Stimulated activated memory B cell treated with anti-CD40 and anti-IgM and Interleukin-4, amounts not matched to agents 10 μg/mL and 1 μg/mL and 100 μg/mL, for 72 hours (primary cell): ENCODE data around the gene FAM78A.
"Not testable (repeated sequence)": the region's sequence is repeated elsewhere in the genome, so short reads cannot be mapped to it uniquely, and the experiment has no call there.

Source experiments
- ATAC-seq: fragments of 150-1000 bp; cut with Tn5 transposase; 2 replicates; pipeline ENCODE4 v1.10.0; 2021
- H3K27ac Mint-ChIP-seq: one replicate; pipeline ENCODE4 v1.8.0; 2022; ENCODE audit warnings: mild to moderate bottlenecking, mixed read lengths
- H3K27me3 Mint-ChIP-seq: one replicate; pipeline ENCODE4 v1.8.0; 2022; ENCODE audit warnings: mixed read lengths
- H3K36me3 Mint-ChIP-seq: one replicate; pipeline ENCODE4 v1.8.0; 2022; ENCODE audit warnings: mixed read lengths
- H3K4me1 Mint-ChIP-seq: one replicate; pipeline ENCODE4 v1.8.0; 2022; ENCODE audit warnings: mixed read lengths
- H3K4me3 Mint-ChIP-seq: one replicate; pipeline ENCODE4 v1.8.0; 2022; ENCODE audit warnings: mild to moderate bottlenecking, moderate library complexity, mixed read lengths
- H3K9me3 Mint-ChIP-seq: one replicate; pipeline ENCODE4 v1.8.0; 2022; ENCODE audit warnings: mixed read lengths

Gene FAM78A

DNA sequence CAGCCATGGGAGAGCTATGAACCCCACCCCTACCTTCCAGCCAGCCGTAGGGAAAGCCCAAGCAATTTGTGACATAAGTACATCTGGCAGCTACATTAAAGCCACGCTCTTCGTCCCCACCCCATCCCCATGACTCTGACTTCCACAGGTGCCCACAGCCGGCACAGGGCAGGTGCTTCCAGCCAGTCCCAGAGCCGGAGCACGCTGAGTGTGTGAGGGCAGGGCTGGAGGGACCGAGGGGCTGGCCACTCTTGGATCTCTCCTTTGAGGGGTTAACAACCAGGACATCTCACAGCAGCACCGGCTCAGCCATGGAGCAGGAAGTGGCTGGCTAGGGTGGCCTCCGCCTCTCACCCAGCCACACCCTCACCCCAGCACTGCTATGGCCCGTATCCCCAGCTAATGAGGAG, 2.4 kb upstream of the FAM78A start:
- peak overlapping the region; percentile 86 for H3K27ac Mint-ChIP-seq
- no peak for ATAC-seq
- H3K9me3 Mint-ChIP-seq, result no peaks in the 10 kb centered on the region
- no peak overlapping the region for H3K4me3 Mint-ChIP-seq
- peaks cover 44% of the 10 kb centered on the region for H3K4me1 Mint-ChIP-seq
- H3K36me3 Mint-ChIP-seq, result peaks cover 5% of the 10 kb centered on the region
- peaks cover 18% of the 10 kb centered on the region for H3K27me3 Mint-ChIP-seq

GRCh38 chr9:131277910-131278701, 1.8 kb upstream of the FAM78A start:
- Mint-ChIP-seq H3K4me1 (peaks cover 50% of the 10 kb centered on the region), H3K4me3 (peak overlapping the region; percentile 94), H3K9me3 (no peaks in the 10 kb centered on the region), H3K36me3 (peaks cover 5% of the 10 kb centered on the region), H3K27me3 (peaks cover 18% of the 10 kb centered on the region), H3K27ac (peak overlapping the region; percentile 86)
- peak; percentile 72 for ATAC-seq

DNA sequence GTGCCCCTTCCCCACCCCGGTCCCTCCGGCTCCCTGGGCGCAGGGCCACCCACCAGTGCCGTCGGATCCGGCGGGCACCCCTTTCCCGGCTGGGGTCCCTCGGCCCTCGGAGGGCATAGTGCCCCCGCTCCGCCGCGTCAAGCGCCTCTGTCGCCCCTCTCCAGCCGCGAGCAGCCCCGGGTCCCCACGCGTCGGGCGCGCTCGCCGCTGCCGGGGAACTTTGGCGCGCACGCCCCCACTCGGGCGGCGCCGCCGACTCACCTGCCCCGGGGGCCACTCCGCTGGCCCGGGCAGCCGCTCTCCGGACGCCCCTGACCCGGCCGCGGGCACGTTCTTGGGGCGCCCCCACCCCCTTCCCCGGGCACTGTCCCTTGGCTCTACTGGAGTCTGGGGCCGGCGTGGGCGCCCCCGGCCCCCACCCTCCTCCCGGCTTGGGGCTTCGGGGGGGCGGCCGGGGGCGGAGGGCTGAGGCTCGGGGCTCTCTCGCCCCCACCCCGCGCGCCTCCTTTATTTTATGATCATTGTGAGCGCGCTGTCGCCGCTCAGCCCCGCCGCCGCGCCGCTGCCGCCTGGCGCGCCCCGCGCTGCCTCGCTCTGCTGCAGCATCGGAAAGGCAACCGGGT, 1.1 kb upstream of the FAM78A start:
- H3K27ac Mint-ChIP-seq, result peak overlapping the region; percentile 86
- ATAC-seq, result peak; percentile 31
- no peaks in the 10 kb centered on the region for H3K9me3 Mint-ChIP-seq
- H3K27me3 Mint-ChIP-seq, result peaks cover 17% of the 10 kb centered on the region
- peak overlapping the region; percentile 38 for H3K4me3 Mint-ChIP-seq
- peaks cover 5% of the 10 kb centered on the region for H3K36me3 Mint-ChIP-seq
- H3K4me1 Mint-ChIP-seq, result peaks cover 55% of the 10 kb centered on the region

GRCh38 chr9:131276891-131277286, 579 bp upstream of the FAM78A start:
- H3K9me3 Mint-ChIP-seq, result no peaks in the 10 kb centered on the region
- H3K4me1 Mint-ChIP-seq, result peaks cover 55% of the 10 kb centered on the region
- peak; percentile 21 for ATAC-seq
- H3K36me3 Mint-ChIP-seq, result peaks cover 5% of the 10 kb centered on the region
- peaks cover 12% of the 10 kb centered on the region for H3K27me3 Mint-ChIP-seq
- H3K4me3 Mint-ChIP-seq, result peak overlapping the region; percentile 38
- H3K27ac Mint-ChIP-seq, result peak overlapping the region; percentile 97

DNA sequence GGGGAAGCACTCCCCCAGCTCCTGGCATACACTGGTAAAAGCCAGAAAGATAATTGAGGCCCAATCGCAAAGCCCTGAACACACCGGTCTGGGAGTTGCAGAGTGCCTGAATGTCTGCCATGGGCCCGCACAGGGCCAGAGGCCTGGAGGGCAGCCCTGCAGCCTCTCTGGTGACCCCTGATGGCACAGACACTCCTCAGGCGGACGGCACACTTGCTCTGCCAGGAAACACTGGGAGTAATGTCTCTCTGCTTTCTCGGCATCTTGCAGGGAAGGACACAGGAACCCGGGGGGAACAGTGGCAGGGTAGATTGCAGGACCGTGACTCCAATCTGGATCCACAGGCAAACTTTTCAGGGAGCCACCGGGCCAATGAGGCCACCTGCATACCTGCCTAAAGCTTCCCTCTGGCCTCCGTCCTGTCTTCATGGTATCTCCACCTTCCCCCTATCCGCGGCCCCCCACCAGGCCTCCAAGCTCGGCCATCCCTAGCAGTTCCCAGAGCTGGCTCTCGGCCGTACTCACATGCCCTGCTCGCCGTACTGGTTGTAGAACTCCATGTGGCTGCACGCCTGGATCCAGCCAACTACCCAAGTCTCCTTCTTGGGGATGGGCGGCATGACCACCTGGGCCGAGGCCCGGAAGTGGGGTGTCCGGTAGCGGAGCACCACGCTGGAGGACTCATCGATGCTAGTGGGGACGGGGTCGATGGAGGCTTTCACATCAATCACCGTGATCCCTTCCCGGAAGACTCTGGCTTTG, 797 bp downstream of the FAM78A start:
- peak overlapping the region; percentile 100 for H3K4me3 Mint-ChIP-seq
- H3K27ac Mint-ChIP-seq, result peak overlapping the region; percentile 97
- peak; percentile 54 for ATAC-seq
- H3K9me3 Mint-ChIP-seq, result no peaks in the 10 kb centered on the region
- peaks cover 64% of the 10 kb centered on the region for H3K4me1 Mint-ChIP-seq
- H3K27me3 Mint-ChIP-seq, result no peaks in the 10 kb centered on the region
- peaks cover 5% of the 10 kb centered on the region for H3K36me3 Mint-ChIP-seq

DNA sequence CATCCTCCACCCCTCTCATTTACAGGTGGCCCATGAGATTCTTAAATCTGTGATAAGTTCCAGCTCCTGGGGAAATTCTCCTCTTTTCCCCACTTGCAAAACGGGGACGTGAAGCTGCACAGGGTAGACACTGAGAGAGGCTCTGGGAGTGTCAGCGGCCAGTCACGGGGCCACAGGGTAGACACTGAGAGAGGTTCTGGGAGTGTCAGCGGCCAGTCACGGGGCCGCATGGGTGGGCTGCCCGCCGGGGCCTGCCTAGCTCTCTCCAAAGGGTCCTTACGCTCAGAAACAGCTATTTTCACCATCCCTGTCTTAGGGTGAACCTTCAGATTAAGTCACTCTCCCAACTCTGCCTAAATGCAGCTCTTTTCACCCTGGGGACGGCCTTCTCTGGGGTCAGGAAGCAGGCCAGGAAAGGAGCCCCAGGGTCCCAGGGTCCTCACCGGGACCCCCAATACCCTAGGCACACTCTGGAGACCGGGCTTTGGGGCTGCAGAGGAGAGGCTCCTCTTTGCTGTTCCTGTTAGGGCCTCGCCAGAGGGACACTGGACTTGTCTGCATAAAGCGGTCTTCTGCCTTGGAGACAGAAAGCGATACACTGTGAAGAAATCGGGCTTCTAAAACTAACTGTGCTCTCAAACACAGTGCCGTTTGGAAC, 1.5 kb downstream of the FAM78A start:
- H3K9me3 Mint-ChIP-seq, result no peaks in the 10 kb centered on the region
- H3K27ac Mint-ChIP-seq, result peak overlapping the region; percentile 97
- peak; percentile 45 for ATAC-seq
- peaks cover 5% of the 10 kb centered on the region for H3K36me3 Mint-ChIP-seq
- H3K4me3 Mint-ChIP-seq, result peak overlapping the region; percentile 100
- H3K4me1 Mint-ChIP-seq, result peaks cover 71% of the 10 kb centered on the region
- H3K27me3 Mint-ChIP-seq, result no peaks in the 10 kb centered on the region

GRCh38 chr9:131273856-131274673, 2.2 kb downstream of the FAM78A start:
- Mint-ChIP-seq H3K4me1 (peaks cover 79% of the 10 kb centered on the region), H3K4me3 (peak overlapping the region; percentile 100), H3K9me3 (no peaks in the 10 kb centered on the region), H3K36me3 (peaks cover 5% of the 10 kb centered on the region), H3K27ac (peak overlapping the region; percentile 97), H3K27me3 (no peaks in the 10 kb centered on the region)
- no peak for ATAC-seq

- Mint-ChIP-seq H3K9me3 (no peaks in the 10 kb centered on the region), H3K27me3 (no peaks in the 10 kb centered on the region), H3K27ac (peak overlapping the region; percentile 97), H3K4me1 (peaks cover 84% of the 10 kb centered on the region), H3K4me3 (peak overlapping the region; percentile 100), H3K36me3 (peaks cover 5% of the 10 kb centered on the region)
- ATAC-seq, result no peak
Measured at GRCh38 chr9:131273146-131273855, 3.0 kb downstream of the FAM78A start.

- ATAC-seq, result no peak
- peaks cover 84% of the 10 kb centered on the region for H3K4me1 Mint-ChIP-seq
- H3K4me3 Mint-ChIP-seq, result peak overlapping the region; percentile 67
Measured at GRCh38 chr9:131272212-131272611, 4.1 kb downstream of the FAM78A start.

GRCh38 chr9:131271506-131271931, 4.8 kb downstream of the FAM78A start:
- no peak for ATAC-seq
- H3K4me3 Mint-ChIP-seq, result no peak overlapping the region
- H3K4me1 Mint-ChIP-seq, result peaks cover 91% of the 10 kb centered on the region
- H3K36me3 Mint-ChIP-seq, result peaks cover 7% of the 10 kb centered on the region
- no peaks in the 10 kb centered on the region for H3K27me3 Mint-ChIP-seq
- no peaks in the 10 kb centered on the region for H3K9me3 Mint-ChIP-seq
- peak overlapping the region; percentile 97 for H3K27ac Mint-ChIP-seq

More at GRCh38 chr9:131272212-131272611, 4.1 kb downstream of the FAM78A start:
- H3K27me3 Mint-ChIP-seq, result no peaks in the 10 kb centered on the region
- no peaks in the 10 kb centered on the region for H3K9me3 Mint-ChIP-seq
- H3K27ac Mint-ChIP-seq, result peak overlapping the region; percentile 97
- H3K36me3 Mint-ChIP-seq, result peaks cover 5% of the 10 kb centered on the region

DNA sequence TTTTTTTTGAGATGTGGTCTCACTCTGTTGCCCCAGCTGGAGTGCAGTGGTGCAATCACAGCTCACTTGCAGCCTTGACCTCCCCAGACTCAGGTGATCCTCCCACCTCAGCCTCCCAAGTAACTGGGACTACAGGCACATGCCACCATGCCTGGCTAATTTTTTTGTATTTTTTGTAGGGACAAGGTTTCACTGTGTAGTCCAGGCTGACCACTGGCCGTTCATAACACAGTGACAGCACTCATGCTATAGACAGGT, 5.4 kb downstream of the FAM78A start:
- not testable (repeated sequence) for H3K27me3 Mint-ChIP-seq, H3K36me3 Mint-ChIP-seq

GRCh38 chr9:131270171-131271015, 5.9 kb downstream of the FAM78A start:
- Mint-ChIP-seq H3K27me3 (no peaks in the 10 kb centered on the region), H3K9me3 (no peaks in the 10 kb centered on the region), H3K36me3 (peaks cover 12% of the 10 kb centered on the region), H3K27ac (peak overlapping the region; percentile 97), H3K4me1 (peaks cover 92% of the 10 kb centered on the region), H3K4me3 (peak overlapping the region; percentile 75)
- ATAC-seq, result peak; percentile 32

More for the DNA sequence above, 5.4 kb downstream of the FAM78A start:
- peaks cover 91% of the 10 kb centered on the region for H3K4me1 Mint-ChIP-seq
- peak overlapping the region; percentile 97 for H3K27ac Mint-ChIP-seq
- peak overlapping the region; percentile 75 for H3K4me3 Mint-ChIP-seq
- not testable (repeated sequence) for ATAC-seq, H3K9me3 Mint-ChIP-seq
